CD1c-positive myeloid dendritic cell (primary cell): ENCODE measurements around the gene ANTKMT.

ENCODE experiments used
- DNase-seq: peaks from one replicate; pipeline ENCODE4 v3.0.0-alpha.2; 2016; ENCODE audit errors: extremely low spot score

Gene ANTKMT

DNA sequence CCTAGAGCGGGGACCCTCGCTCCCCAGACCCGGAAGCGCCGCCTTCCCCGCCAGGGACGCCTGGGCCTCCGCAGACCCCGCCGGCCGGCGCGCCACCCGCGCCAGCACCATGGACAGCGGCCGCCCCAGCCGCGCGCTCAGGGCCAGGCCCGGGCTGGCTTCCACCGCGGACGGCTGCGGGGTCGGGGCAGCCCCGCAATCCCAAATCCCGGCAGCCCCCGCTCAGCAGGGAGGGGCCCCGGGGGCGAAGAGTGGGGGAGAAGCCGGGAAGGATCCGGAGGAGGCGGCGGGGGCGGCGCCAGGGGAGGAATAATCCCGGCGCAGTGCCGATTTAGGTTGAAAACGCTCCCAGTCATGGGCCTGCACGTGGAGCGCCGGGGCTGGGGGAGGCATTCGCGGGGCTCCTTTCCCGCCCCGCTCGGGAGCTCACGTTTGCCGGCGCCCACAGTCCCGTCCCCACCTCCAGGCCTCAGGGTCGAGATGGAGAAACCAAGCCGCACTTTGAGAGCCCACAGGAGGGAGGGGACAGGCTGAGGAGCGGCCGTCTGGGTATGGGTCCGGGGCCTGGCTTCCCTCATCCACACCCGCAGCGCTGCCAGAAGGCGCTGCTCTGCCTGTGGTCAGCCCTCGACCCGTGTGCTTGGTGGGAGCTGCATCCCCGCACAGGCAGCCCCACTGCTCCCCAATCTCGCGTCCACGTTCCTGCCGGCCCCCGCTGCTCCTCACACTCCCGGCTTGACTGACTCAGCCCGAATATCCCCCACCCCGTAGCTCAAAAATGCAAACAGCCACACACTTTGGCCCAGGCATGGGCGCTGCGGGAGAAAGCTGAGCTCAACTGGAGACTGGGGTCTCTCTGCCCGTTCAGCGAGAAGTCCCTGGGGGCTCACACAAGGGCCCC, 20.0 kb upstream of the ANTKMT start:
- peak; percentile 27 for DNase-seq

DNA sequence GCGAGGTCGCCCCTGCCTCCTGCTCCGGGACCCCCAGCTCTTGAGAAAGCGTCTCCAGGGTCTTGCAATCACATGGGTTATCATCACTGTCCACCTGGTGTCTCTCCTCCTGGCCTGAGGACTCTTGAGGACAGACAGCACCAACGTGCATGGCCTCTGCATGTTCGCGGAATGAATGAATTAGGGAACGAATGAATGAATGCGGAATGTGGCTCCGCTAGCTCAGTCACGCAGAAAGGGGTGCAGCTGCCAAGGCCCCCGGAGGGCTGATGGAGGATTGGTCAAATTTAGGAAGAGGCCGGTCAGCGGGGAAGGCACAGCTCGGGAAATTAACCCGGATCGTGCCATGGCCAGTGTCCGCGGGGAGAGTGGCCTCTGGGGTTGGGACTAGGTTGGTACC, 18.6 kb upstream of the ANTKMT start:
- no peak for DNase-seq

DNA sequence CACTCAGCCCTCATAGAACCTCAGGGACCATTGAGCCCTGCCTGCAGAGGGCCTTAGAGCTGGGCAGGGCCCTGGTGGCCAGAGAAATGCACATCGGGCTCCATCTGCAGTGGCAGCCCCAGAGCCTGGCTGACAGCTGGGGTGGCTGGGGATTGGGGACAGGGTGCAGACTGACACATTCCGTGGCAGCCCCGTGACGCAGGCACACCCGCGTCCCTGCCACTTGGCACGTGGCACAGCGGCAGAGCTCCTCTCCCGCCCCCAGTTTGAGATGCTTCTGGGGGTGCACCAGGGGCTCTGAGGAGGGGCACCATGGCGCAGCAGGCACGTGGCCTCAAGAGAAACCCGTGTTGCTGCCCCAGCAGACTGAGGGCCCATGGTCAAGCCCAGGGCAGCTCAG, 17.5 kb upstream of the ANTKMT start:
- DNase-seq: no peak

DNA sequence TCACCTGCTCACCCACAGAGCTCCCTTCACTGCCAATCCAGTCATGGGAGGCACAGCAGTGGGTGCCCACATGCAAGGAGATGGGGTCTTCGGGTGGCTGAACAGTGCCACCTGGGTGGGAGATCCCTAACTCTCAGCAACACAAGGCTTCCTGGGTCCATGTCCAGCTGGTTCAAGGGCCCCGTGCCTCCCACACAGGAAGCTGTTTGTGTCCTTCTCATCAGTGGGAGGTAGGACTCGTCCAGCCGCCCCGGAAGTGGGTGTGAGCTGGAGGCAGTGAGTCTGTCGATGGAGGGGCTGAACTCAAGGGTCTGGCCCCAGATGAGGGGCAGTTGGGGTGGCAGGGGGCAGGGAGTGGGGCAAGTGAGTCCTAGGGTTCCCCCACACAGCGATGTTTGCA, 16.9 kb upstream of the ANTKMT start:
- DNase-seq: no peak

DNA sequence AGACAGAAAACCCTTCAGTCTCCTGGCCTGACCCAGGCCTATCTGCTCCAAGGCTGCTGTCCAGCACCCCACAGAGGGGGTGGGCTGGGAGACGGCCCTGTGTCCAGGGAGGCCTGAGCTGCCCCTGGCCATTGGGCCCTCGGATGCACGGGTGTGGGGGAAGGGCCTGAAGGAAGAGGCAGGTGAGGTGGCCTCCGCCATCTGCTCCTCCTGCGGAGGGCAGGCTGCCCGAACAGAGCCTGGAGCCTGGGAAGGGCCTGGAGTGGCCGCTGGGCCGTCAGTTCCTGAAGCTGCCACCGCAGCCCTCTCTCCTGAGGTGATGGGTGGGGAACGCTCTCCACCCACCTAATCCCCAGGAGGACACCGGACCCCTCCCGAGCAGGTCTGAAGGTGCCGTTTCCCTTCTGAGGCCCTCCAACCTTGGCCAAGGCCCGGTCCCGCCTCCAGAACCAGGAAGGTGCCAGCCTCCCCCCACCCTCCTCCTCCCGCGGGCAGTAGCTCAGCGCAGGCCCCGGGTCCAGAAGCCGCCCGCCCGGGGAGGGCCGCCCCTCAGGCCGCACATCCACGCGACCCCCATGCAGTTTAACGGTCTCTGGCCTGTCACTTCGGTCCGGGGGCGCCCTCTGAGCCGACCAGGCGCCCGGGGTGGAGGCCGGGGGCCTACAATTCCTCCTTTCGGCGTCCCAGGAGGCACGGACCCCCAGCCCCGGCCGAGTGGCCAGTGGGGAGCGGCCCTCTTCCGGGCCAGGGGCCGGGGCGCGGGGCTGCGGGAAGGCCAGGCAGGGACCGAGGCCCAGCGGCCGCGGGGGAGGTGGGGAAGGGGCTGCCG, 16.2 kb upstream of the ANTKMT start:
- DNase-seq: no peak

DNA sequence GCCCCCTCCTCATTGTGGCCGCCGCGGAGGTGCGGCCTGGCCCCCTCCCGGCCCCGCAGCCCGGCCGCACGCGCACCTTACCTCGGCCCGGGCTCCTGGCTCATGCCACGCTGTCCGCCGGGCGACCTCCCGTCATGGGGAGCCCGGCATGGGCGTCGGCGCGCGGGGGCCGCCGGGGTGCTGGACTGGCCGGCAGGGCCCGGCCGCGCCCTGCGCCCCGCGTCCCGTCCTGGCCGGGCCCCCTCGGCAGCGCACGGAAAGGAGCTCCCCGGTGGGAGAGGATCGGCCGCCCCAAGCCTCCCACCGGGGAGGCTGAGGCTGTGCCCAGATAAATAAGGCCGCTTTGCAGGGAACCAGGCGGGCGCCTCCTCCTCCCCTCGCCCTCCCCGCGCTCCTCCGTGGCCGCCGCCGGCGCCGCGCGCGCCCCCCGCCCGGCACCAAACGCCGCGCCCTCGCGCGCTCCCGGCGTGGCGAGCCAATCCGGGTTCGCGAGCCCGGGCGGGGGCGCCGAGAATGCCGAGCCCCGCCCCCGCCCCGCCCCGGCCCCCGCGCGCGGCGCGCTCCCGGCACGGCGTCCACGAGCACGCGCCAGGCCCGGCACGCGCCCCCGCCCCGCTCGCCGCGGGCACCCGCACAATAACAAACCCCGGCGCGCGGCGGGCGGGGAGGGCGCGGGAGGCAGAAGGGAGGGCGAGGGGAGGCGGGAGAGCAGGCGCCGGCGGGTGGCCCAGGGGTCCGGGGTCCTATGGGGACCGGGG, 15.3 kb upstream of the ANTKMT start, which contains the start of gene FBXL16:
Gene FBXL16 (minus strand): TSS at position 371 of the 758 bp plus-strand sequence. CDS start 8,396 bp downstream, outside the sequence.
- no peak for DNase-seq

DNA sequence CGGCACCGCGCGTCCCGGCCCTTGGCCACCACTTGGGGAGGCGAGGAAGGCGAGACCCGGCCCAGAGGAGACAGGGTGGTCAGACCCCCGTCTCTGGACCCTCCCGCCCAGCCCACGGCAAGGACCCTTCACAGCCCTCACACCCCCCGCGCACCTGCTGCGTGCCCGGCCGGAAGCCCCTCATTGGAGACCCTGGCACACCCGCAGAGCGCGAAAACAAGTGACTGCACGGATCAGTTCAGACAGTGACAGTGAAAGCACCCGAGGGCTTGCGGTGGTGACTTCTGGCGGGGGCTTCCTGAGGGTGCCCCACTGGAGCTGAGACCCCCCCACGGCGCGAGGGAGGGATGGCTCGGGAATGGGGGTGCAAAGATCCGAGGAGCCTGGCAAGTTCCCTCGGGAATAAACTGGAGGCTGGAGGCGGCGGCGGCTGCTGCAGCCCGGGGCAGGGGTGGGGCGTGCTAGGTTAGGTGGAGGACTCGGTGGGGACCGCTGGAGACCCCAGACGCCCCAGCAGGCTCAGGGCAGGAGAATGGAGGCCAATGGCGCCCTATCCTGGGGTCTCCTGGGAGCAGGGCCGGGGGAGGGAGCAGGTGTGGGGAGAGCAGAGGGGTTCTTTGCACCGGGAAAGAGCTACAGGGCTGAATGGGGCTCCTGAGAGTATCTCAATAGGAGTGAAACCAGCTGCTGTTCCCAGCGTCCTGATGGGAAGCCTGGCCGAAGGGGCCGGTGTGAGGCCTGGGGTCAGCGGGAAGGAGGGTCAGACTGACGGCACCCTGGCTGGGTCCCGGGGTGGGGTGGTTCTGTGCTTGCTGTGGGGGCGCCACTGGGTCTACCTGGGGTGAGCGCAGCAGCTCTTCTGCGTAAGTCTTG, 14.5 kb upstream of the ANTKMT start:
- no peak for DNase-seq

DNA sequence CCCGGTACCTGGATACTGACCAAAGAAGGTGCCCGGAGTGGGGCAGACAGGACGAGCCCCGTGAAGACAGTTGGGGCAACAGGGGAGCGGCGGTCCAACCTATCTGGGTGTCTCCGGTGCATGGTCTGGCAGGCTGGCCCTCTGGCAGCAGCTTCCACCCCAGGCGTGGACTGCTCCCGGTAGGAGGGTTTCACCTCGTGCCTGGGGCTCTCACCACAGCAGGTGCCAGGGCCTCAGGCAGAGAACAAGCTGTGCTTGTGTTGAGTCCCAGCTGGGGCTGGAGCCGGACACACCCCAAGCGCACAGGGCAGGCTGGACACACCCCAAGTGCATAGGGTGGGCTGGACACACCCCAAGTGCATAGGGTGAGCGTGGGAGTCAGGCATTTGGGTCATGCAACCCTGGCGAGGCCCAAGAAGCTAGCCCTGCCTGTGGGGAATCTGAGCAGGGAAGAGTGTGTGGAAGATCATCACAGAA, 13.8 kb upstream of the ANTKMT start:
- DNase-seq: no peak

DNA sequence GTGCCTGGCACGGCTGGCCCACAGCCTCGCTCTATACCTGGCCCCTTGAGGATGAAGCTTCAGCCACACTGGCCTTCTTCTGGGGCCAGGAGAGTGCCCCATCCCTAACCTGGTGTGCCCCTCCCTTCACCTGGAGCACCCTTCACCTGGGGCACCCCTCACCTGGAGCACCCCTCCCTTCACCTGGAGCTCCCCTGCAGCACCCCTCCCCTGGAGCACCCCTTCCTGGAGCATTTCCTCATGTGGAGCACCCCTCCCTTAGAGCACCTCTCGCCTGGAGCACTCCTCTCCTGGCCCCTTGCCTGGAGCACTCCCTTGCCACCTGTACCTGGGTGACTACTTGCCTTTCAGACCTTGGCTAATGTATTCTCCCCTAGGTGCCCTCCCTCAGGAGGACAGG, 12.9 kb upstream of the ANTKMT start:
- no peak for DNase-seq

DNA sequence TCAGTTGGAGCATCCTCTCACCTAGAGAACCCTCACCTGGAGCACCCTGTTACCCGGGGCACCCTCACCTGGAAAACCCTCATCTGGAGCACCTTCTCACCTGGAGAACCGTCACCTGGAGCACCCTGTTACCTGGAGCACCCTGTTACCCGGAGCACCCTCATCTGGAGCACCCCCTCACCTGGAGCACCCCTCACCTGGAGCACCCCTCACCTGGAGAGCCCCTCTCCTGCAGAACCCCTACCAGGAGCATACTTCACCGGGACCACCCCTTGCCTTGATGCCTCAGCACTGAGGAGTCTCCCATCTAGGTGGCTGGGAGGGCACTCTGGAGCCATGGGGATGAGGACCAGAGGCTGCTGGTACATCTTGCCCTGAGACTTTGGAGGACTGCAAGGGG, 12.0 kb upstream of the ANTKMT start:
- DNase-seq: no peak

DNA sequence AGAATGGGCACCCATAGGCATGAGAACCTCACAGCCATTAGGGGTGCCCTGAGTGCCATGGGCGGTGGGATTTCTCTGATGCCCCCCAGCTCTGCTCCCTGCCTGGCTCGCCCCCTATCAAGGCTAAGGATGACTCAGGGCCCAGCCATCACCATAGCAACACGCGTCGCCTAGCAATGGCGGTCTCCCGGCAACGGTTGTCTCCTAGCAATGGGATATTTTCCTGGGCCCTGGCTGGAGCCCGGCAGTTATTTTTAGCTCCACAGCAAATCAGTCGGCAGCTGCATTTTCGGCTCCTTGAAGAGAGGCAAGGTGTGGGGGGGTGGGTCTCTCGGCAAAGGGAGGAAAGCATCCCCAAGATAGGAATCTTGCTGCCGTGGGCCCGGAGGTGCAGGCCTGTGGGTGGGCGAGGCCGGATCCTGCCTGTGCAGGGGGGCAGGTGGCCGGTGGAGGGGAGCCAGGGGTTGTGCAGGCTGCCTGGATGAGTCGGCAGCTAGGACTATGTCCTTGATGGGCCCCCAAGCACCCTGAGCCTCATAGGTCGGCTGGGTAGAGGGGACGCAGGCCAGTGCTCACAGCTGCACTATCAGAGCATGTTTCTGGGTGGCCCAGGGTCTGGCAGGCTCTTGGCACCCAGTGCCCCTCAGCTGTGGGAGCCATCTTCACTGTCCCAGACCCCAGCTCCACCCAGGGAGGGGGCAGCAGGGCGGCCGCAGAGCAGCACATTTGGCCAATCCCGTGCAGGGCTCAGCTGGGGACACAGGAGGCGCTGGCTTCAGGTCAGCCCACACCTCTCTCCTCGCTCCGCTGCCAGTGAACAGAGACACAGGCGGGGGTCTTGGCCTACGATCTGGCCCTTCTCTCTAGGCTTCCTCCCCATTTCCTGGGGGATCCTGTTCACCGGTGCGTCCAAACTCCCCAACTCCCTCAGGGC, 11.1 kb upstream of the ANTKMT start:
- peak; percentile 50 for DNase-seq

DNA sequence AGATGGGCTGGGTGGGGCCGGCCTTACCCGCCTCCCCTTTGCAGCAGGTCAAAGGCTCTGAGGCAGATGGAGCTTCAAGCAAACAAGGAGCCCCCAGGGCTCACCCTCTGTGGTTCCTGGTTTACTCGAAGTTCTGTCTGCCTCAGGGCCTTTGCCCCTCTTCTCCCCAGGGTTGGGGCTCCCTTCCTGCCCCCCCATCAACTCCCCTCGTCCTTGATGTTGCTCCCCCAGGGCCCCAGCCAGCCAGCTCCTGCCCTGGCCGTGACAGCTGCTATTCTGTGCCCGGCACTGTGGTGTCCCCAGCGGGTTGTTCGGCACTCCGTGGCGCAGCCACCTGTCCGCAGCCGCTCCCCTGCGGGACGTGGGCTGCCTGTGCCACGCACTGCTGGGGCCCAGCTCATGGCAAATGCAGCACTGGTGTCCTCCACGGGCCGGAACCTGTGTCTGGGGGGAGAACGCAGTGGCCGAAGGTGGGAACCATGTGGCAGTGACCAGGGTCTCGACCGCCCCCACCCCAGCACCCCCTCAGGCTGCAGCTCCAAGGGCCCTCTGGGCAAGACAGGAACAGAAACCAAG, 10.4 kb upstream of the ANTKMT start:
- no peak for DNase-seq

DNA sequence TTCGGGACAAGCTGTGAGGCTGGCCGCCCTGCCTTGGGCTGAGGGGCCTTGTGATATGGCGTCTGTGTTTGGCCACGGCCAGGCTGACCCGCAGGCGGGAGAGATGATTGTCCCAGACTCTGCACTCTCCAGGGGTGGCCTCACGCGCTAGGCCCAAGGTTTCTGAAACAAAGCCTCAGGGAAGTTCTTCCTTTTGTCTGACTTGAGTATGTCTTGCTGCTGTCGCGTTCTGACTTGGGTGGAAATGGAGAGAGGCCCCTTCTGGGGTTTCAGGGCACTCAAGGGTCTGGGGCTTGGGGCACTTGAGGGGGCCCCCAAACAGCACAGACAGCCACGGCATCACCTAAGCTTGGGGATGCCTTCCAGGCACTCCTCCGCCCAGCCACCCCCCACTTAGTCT, 9.9 kb upstream of the ANTKMT start:
- no peak for DNase-seq

DNA sequence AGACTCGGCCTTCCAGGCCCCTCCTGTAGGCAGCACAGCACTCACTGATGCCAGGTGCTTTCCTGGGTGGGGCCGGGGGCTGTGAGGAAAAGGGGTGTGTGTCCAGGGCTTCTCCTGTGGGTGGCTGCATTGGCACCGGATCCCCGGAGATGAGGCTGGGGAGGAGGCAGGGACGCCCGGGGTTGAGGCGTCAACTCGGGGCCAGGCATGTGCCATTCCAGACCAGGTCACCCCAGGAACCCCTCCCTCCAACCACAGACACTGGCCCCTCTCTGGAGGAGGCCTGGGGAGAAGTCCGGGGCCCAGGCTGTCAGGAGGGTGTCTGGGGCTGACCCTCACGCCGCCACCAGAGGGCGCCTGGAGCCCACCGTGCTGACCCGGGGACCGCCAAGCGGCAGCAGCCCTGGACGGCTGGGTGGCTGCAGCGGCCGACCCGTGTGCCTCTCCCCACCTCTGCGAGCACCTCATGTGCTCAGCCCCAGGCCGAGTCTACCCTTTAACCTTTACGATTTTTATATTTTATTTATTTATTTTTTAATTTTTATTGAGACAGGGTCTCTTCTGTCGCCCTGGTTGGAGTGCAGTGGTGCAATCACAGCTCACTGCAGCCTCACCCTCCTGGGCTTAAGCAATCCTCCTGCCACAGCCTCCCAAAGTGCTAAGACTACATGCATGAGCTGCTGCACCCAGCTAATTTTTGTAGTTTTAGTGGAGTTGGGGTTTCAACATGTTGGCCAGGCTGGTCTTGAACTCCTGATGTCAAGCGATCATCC, 9.2 kb upstream of the ANTKMT start:
- DNase-seq: peak; percentile 83

DNA sequence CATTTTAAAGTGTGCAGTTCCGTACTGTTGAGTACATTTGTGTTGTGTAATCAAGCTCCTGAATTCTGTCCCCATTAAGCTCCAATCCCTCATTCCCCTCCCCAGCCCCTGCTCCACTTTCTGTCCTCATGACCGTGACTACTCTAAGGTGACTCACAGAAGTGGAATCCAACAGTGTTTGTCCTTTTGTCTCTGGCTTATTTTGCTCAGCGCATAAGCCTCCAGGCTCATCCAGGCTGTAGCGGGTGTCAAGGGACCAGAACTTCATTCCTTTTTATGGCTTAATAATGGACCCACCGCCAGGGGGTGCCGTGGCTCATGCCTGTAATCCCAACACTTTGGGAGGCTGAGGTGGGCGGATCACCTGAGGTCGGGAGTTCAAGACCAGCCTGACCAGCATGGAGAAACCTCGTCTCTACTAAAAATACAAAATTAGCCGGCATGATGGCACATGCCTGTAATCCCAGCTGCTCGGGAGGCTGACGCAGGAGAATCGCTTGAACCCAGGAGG, 8.2 kb upstream of the ANTKMT start:
- DNase-seq: peak; percentile 61

DNA sequence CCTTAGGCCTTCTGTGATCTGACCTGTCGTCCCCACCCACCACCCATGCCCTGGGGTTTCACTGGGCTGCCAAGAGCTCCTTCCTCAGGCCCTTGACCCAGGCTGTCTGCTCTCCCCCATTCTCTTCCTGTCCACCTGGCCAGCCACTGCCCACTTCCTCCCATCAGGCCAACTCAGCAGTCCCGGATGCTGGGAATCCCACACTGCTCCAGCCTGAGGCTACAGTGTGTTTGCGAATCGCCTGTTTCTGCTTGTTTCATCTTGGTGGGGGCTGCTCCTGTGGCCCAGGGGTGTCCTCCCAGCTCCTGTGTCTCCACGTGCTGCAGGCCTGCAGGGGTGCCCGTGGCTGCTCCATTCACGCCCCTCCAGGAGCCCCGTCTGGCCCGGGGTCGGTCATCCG, 6.9 kb upstream of the ANTKMT start:
- DNase-seq: no peak

DNA sequence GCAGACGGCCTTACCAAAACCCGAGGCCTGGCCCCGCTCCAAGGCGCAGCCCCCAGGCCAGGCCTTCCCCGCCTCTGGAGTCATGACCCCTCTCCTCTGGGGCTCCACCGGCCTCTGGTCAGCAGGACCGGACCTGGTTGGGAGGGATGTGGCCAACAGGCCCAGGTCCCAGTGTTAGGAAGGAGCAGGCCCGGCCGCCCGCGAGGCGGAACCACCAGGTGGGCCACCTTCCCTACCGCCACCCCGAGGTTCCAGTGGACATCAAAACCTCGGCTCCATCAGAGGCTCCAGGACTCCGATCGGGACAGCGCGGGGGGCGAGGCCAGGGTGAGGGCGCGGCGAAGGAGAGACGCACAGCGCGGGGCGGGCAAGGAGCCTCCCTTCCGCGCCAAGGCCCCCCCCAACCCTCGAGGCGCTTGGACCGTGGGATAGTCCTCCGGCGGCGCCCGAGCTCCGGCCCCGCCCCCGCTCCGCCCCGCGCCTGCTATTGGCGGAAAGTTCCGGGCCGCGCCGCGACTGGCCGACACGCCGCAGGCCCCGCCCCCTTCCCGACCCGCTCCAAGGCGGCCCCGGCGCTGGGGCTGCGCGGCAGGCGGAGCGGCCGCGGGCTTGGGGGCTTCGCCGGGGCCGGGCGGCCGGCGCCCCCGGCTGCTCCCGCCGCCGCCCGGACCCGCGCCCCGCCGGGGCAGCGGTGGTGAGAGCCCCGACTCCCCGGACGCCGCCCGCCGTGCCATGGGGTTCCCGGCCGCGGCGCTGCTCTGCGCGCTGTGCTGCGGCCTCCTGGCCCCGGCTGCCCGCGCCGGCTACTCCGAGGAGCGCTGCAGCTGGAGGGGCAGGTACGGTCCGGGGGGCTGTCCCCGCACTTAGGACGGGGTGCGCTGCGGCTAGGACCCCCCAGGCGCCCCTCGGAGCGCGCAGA, 6.1 kb upstream of the ANTKMT start, which contains the start of gene METRN:
Gene METRN (plus strand): TSS at position 561 of the 919 bp plus-strand sequence. CDS start 172 bp downstream, at position 733.
- DNase-seq: peak; percentile 94
